PFSK-1 (cell line): ENCODE measurements around the gene ARFGEF2.

ENCODE experiments used
- FOXP2 ChIP-seq: optimal IDR thresholded peaks from 2 replicates; pipeline ENCODE3; 2011; ENCODE audit warnings: borderline replicate concordance, control low read depth, inconsistent platforms; ENCODE audit not compliant: insufficient read depth; ENCODE audit errors: extremely low read length, extremely low read depth
- POLR2AphosphoS5 ChIP-seq: IDR thresholded peaks from 2 replicates; pipeline ENCODE4 v1.6.1; 2012; ENCODE audit warnings: low read depth, mild to moderate bottlenecking, control low read depth, low read length, moderate library complexity
- REST ChIP-seq, 2 experiments: IDR thresholded peaks; 2 replicates each; pipeline versions ENCODE4 v1.6.1 to v1.8.0; 2011 to 2012; ENCODE audit warnings: low read depth in 2 of 2, low read length in 2 of 2, control low read depth in 1 of 2, inconsistent platforms in 1 of 2, mild to moderate bottlenecking in 1 of 2, moderate library complexity in 1 of 2; ENCODE audit not compliant: insufficient read depth in 1 of 2
- SIN3A ChIP-seq: IDR thresholded peaks from 2 replicates; pipeline ENCODE4 v1.6.1; 2012; ENCODE audit warnings: mild to moderate bottlenecking, low read length, moderate library complexity, borderline replicate concordance; ENCODE audit not compliant: insufficient read depth
- TAF1 ChIP-seq: IDR thresholded peaks from 2 replicates; pipeline ENCODE4 v1.6.1; 2012; ENCODE audit warnings: low read length, control low read depth, borderline replicate concordance; ENCODE audit not compliant: insufficient read depth

- no peak for TF ChIP-seq POLR2AphosphoS5
- no peak for TF ChIP-seq SIN3A
- TF ChIP-seq REST (IDR thresholded peaks at IDR 0.05; ENCODE audit: insufficient read depth in 1 of 2, low read depth in 2 of 2, low read length in 2 of 2) = no peak
- TF ChIP-seq TAF1 = no peak
- no peak for TF ChIP-seq FOXP2
Observed at GRCh38 chr20:48908656-48909319, 12.7 kb upstream of the ARFGEF2 start.
